Inferior parietal cortex (tissue), 1 donor: ENCODE results near the gene ZNF804A.

Experiments used
- DNase-seq: peaks from one replicate; pipeline ENCODE4 v3.0.0-alpha.2; 2016; ENCODE audit errors: extremely low spot score

The ZNF804A gene

DNA sequence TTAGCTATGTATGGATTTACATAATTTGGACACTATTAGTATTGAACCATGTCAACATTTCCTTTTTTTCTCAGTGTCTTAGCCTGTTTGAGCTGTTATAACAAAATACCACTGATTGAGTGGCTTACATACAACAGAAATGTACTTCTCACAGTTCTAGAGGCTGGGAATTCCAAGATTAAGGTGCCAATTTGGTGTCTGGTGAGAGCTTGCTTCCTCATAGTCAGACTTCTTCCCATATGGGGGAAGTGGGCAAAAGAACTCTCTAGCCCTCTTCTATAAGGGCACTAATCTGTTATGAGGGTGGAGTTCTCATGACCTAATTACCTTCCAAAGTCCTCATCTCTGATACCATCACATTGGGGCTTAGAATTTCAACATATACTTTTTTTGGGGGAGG lies 12.6 kb downstream of the ZNF804A start:
- no peak for DNase-seq

DNA sequence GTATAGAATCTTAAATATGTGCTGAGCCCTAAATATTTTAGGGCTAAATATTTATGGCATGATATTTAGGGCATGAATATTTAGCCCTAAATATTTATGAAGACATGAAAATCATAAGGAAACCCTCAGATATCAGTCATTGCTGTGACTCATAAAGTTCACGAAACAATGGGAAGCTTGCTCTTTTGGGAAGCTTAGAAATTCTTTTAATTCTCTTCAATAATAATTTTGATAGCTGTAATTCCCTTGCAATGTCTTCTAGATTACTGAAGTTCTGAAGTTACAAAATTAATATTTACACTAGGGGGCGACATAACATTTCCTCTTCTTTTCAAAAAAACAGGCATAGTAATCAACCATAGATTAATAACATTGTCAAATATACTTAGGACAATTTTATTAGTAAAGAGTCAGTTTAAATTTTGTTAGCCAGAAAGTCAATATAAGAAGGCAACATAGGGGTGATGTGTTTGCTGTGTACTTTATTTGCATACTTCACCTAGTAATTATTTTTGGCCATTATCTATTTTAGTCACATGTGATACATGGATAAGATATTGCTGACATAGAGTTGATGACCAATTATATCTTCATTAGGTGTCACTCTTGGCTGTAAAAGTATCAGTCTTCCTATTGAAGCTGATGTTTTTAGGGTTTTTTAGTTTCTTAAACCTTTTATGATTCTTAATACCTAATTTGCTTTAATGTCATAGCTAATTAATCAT lies 13.2 kb downstream of the ZNF804A start:
- peak; percentile 40 for DNase-seq

DNA sequence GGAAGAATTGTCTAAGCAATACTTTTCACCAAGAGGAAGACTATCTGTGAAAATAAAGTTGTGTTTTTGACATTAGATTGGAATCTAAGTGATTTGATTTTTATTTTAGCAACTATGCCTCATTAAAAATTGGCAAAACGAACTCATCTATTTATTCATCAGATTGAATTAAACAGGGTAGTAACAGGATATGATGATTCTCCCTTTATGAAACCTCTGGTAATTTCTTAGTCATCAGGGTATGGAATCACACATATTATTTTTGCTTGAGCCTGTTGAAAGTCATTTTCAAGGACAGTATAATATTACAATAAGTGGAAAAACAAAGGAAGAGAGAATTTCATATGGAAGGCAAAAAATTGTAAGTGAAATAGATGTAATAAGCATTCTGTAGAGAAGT lies 22.0 kb downstream of the ZNF804A start:
- DNase-seq: no peak

DNA sequence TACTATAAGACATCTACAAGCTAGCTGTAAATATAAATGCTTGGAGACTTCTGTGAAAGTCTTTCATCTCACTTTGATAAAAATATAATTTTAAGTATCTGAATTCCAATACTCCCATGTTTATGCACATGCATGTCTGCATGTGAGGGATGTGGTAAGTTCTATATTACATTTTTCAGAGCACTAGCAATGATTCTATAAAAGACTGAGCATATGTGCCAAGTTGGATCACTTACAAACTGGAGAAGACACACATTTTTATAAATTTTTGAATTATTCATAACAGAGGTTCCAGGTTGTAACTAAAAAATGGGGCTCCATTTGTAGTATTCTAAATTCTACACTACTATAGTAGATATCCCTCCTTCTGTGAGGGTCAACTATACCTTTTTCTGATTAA lies 26.0 kb downstream of the ZNF804A start:
- DNase-seq: no peak

DNA sequence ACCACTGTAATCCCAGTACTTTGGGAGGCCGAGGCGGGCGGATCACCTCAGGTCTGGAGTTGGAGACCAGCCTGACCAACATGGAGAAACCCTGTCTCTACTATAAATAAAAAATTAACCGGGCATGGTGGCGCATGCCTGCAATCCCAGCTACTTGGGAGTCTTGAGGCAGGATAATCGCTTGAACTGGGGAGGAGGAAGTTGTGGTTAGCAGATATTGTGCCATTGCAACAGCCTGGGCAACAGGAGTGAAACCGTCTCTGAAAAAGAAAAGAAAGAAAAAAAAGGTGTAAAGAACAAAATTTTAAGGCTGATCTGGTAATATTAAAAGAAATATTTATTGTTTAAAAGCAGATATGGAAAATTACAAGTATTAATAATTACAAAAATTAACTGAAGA lies 29.7 kb downstream of the ZNF804A start:
- no peak for DNase-seq

DNA sequence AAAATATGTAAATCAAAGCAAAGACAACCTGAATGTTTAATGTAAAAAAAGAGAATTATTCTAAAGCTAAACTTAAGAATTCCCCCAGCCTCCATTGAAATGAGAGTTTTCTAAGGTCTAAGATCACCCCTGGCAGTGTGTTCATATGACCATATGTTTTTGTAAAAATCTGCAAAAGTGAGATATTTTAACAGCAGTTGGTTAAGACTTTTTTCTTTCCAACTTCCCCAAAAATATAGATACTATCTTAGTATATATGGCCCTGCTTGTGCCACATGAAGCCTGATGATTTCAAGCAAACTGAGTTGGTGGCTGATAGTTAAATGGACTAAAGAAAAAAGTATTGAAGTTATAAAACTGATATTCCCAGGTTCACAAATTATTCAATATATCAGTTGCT lies 35.4 kb downstream of the ZNF804A start:
- DNase-seq: no peak

DNA sequence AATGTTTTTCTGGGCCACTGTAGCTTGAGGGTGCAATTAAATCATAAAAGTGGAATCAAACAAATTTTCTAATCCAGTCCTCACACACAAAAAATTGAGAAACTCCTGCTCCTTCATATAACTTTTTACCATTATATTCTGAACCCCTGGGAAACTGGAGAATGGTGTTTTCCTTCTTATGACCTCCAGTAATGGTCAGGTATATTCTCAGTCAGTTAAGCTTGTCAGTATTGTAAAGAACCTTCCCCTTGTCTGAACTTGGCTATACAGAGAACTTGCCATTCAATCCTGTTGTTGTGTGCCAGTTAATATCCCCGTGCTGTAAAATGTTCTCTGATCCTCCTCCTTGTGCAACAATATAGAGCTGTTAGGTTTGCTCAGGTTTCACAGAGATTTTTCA lies 39.5 kb downstream of the ZNF804A start:
- DNase-seq: no peak

DNA sequence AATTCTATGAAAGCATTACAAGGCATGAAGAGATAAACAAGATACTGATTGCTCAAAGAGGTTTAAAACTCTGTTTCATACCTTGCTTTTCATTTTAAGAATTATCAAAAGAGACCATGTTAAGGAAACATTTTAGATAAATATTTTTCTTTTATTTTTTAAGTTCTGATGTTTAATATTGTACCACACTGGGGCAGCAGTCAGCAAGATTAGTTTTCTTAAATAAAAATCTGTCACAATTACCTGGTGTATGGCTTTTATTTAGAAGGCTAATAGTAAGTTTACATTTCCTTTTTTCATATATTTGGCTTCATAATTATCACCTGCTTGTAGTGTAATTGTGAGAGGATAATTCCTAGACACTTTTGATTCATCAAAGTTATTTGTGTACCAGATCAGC lies 46.4 kb downstream of the ZNF804A start:
- no peak for DNase-seq

DNA sequence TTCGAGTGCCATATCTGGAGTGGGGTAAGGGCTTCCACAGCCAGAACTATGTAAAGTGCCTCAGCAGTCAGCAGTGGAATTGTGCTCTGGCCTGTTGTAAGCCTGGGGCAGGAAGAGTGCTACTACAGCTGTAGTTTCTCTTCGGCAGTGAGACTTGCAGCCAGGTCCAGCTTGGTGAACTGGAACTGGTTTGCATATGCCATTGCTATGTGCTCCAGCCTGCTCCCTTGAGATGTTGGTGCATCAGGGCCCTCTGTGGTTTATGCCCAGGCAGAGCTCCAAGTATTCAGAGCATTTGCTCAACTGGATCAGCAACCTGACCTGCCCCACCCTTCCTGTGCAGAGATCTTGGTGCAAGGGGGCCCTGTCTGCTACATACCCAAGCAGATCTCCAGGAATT lies 47.8 kb downstream of the ZNF804A start:
- no peak for DNase-seq

DNA sequence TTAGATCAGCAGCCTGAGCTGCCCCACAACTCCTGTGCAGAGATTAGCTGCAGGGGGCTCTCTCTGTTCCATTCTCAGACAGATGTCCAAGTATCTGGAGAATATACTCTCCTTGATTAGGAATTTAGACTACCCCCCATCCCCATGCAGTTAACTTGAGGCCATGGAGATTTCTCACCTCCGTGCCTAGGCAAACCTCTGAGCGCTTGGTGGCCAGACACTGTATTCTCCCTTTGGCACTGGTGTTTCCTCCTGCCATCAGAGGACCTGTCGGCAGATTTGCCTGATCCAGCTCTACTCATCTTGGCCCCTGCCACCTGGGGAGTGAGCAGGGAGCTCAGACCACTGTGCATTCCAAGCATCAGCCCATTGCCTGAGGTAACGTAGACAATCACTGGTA lies 48.3 kb downstream of the ZNF804A start:
- DNase-seq: no peak

DNA sequence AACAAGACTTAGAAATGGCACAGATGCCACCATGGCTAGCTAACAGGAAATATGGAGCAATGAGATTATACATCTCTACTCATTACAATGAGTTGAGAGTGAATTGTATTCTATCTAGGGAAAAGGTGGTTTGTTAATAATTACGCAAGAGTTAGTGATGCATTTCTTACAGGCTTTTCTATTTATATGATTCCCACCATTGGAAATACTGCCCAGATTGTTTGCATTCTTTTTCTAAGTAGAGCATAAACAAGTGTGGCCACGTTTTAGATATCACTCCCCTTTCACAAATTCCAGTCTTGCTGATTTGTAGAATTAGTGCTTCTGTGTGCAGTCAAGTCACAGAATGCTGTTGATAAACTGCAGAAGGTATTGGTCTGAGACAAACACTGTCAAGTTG lies 56.6 kb downstream of the ZNF804A start:
- DNase-seq: no peak

DNA sequence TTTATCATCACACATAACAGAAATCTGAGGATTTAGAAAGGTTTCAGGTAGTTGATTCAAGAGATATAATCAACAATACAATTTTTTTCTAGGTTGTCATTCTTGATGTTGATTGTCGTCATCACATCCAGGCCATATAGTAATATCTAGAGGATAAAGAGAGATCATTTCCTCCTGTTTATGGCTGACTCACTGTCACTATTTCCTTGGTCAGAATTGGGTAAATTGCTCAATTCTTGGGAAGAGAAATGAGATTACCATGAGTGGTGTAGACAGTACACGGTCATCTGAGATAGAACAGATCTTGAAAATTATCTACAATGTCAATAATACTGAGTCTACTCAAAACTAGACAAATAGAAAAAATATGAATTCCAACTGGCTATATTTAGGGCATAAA lies 78.8 kb downstream of the ZNF804A start:
- DNase-seq: no peak

DNA sequence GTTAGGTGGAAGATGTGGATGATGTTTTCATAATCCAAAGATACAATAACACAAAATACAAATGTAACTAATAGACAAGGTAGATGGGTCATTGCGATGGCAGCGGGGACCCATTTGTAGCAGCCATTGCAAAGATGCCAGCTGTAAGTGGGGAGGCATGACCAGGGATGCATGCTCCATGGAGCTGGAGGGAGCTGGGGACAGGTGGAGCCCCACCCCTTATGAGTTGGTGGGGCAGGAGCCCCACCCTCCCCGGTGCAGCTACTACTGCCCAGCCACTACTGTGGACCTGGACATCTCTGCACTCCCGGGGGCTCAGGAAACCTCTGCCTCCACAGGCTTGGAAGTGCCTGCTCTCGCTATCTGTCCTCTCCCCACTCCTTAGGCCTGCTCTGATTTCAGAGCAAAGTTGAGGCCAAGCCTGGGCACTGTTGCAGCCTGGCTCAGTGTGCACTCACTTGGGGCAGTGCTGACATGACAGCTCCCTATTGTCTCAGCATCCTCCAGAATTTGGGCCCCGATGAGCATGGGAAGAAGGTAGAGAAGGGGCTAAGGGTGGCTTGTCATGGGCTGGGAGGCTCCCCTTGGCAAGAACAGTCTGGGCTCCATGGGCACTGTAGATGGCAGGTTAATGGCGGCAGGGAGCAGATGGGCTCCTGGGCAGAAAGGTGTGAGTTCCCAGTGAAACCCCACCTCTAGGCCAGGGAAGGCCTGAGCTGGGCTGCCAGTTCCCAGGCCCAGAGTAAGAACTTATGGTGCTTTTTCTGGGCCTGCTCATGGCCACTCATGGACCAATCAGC lies 81.1 kb downstream of the ZNF804A start:
- DNase-seq: no peak

DNA sequence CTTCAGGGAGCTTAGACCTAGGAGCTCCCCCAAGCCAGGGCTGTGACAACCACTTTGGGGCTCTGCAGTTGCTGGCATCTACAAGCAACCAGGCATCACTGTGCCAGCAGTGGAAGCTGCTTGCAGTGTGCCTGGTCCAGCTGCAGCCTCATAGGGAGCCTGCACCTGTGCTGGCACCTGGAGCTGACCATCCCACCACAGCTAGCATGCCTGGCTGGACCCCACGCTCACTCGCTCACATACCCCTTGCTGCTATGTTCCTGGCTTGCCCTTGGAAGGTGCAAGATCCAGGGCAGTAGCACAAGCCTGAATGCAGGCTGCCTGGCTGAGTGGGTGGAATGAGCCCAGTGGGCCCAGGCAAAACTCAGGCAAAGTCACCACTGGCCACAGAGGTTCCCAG lies 82.5 kb downstream of the ZNF804A start:
- DNase-seq: no peak

DNA sequence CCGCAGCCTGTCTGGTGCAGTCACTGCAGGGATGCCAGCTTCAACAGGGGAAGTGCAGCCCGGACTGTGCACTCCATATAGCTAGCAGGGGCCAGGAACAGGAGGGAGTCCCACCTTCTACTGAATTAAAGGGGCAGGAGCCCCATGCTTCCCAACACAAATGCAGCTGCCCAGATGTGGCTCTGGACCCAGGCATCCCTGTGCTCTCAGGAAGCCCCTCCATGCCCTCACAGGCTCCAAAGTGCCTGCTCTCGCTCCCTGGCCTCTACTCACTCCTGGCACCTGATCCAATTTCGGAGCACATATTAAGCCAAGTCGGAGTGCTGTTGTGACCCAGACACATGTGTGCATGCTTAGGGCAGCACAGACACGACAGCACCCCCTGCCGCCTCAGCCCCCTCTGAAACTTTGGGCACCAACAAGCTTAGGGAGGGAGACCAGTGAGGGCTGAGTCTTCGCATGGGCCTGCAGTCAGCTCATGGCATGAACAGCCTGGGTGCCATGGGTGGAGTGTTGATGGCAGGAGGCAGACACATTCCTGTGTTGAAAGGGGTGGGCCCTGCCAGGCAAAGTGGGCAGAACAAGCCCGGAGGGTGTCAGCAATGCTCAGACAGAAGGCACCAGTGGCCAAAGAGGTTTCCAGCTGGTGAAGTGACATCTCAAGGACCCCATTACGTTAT lies 83.5 kb downstream of the ZNF804A start:
- no peak for DNase-seq

DNA sequence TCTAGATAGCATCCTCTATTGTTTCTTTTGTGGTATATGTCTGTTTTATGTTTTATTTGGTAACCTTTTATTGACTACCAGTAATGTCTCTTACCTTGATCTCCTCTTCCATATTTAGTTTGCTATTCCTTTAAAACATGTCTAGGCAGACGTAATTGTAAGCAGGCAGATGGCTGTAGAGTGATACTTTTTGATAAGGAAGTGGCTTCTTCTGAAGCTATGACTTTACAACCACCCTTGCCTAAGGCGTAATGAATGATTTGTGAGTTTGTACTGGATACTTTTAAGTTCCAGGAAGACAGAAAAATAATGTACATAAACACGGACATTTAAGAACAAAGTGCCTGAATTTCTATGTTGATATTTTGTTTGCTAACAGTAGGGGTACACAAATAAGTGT lies 85.6 kb downstream of the ZNF804A start:
- DNase-seq: no peak

DNA sequence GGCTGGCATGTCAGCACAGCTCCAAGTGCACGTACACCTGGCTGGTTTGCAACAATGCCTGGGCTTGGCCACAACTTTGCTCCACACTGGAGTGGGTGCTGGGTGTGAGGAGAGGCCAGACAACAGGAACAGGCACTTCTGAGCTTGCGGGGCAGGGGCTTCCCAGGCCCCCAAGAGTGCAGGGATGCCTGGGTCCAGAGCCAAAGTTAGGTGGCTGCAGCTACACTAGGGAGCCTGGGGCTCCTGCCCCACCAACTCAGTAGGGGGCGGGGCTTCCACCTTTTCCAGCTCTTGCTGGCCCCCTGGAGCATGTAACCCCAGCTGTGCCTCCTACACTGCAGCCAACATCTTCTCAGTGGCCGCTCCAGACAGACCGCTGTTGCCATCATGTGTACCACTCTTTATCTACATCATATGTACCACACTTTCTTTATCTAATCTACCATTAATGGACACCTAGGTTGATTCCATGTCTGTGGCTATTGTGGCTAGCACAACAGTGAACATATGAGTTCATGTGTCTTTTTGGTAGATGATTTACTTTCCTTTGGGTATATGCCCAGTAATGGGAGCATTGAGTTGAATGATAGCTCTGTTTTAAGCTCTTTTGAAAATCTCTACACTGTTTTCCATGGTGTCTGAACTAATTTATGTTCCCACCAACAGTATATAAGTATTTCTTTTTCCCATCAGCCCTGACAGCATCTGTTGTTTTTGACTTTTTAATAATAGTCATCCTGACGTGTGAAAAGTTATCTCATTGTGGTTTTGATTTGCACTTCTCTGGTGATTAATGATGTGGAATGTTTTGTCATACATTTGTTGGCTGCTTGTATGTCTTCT lies 87.9 kb downstream of the ZNF804A start:
- DNase-seq: no peak

DNA sequence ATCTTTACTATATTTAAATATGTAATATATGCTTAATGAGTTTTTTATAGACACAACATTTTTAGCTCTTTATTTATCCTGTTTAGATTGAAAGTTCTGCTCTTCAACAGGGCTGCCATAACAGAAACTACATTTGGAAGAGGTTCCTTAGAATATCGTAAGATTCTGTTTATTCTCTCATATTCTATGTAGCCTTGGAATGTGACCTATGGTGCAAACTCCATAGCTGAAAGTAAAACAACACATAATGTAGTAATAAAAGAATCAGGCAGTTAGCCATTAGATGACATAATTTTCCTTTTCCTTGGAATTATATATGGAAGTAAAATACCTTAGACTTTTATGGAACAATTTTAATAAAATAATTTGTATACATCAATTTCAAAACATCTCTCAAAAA lies 91.3 kb downstream of the ZNF804A start:
- no peak for DNase-seq

DNA sequence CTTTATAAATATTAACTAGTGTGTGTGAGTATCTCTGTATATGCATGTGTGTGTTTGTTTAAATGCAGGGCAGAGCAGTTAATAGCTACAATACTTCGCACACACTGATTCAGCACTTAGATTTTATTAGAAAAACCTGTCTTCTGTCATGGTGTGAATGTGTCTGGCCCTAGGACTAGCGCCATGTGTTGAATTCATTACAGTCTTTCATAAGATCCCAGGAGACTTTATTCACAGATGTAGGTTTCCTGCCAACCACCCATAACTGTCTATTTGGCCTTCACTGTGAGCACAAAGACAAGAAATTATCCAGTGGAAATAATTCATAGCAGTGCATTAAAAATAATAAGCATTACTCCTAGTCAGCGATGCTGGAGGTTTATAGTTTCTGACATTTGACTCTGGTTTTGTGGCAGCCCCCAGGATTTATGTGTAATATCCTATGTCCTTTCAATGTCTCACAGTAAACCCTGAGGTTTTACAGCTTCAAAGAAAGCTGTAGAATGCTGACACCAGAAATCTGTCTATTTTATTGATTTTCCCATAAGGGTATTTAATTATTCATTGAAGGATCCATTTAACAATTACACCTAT lies 93.9 kb downstream of the ZNF804A start:
- no peak for DNase-seq

DNA sequence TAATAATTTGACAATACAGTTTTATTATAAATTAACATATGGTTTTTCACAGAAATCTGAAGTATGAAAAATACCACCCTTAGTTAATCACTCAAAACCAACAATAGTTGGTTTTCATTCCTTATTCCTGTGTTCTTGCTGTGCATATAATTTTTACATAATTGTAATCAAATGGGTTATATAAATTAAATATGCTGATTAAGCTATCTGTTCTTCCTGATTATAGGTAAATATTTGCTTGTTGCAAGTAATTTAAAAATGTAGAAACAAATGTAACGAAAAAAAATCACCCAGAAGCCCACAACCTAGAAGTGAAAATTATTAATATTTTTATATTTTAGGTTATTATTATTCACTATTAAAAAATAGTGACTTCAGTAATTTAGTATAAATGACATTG lies 98.3 kb downstream of the ZNF804A start:
- DNase-seq: no peak

DNA sequence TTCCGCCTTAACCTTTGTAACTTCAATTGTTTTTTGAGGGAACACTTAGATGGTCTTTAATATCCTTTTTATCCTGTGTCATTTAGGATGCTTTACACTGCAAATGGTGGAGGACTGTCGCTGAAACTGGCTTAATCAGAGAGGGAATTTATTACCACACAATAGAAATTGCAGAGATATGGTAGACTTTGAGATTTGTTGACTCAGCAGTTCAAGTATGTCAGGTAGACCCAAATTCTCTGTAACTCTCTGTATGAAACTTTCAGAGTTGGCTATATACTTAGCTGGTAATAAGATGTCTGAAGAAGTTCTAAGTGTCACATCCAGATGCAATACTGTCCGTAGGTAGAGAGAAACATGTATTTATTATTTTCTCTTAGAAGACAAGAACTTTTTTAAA lies 100.1 kb downstream of the ZNF804A start:
- DNase-seq: no peak

DNA sequence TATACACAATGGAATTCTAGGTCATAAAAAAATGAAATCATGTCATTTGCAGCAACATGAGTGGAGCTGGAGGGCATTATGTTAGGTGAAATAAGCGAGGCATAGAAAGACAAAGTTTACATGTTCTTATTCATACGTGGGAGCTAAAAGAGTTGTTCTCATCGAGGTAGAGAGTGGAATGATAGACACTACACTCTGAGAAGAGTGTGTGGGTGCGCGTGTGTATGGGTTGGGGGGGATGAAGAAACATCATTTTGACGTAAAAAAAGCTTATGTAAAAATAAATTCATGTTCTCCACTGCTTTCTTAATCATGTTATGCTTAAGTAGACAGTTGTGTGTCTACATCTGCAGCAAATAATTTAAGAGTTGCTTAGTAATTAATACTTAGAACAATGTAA lies 123.6 kb downstream of the ZNF804A start:
- DNase-seq: no peak
